Endothelial cell of umbilical vein (primary cell): Measurements from ENCODE around the gene HHATL. TPM values are rescaled to one million over a fixed set of nuclear protein-coding genes. Genes with fewer than 3 reads are reported as not detected.

Experiments
- BruUV-seq: library from RNA; stranded (reverse); fragments of 400-500 nt; replicated peaks from 2 replicates; lab custom pipeline; 2021; lab: Mats Ljungman, UMichigan
- CTCF ChIA-PET: fragments of 300-600, 350-600 bp; sonication (Branson Sonifier 250); formaldehyde crosslinking; loops from one replicate; lab custom pipeline; 2021; ENCODE audit warnings: antibody characterized with exemption, inconsistent platforms; lab: Charles Lee
- POLR2A ChIA-PET: fragments of 300-600, 350-600 bp; sonication (Branson Sonifier 250); formaldehyde crosslinking; loops from one replicate; lab custom pipeline; 2021; ENCODE audit warnings: antibody characterized with exemption, inconsistent platforms; lab: Charles Lee
- DNase-seq: peaks from one replicate; pipeline ENCODE4 v3.0.0-alpha.2; 2011; ENCODE audit warnings: low read depth, low spot score
- FAIRE-seq: peaks from 2 replicates; lab custom pipeline; 2011; peaks lifted over from hg19 to GRCh38; lab: Jason Lieb, UNC
- H2AFZ ChIP-seq: 2 replicates; pipeline ENCODE4 v1.6.0; 2012; ENCODE audit warnings: low read depth, low read length, control low read depth, inconsistent platforms
- H3K27ac ChIP-seq: 2 replicates; pipeline ENCODE4 v1.5.1; 2011; ENCODE audit warnings: low read depth, mild to moderate bottlenecking, control low read depth, low read length, moderate library complexity; ENCODE audit not compliant: insufficient read depth
- H3K27me3 ChIP-seq, 2 experiments: 2 replicates each; pipeline versions ENCODE4 v1.6.0 to v1.6.1; 2011; ENCODE audit warnings: low read length in 2 of 2, mixed read lengths in 1 of 2; ENCODE audit not compliant: control insufficient read depth in 2 of 2, insufficient read depth in 2 of 2
- H3K36me3 ChIP-seq, 2 experiments: 2 replicates in 1 of 2; 3 replicates in 1 of 2; pipeline ENCODE4 v1.5.1; 2011; ENCODE audit warnings: low read length in 2 of 2, mild to moderate bottlenecking in 1 of 2, moderate library complexity in 1 of 2; ENCODE audit not compliant: control insufficient read depth in 2 of 2, insufficient read depth in 2 of 2; ENCODE audit errors: extremely low read depth in 1 of 2
- H3K4me1 ChIP-seq: 3 replicates; pipeline ENCODE4 v1.5.1; 2011; ENCODE audit warnings: mild to moderate bottlenecking, low read length; ENCODE audit not compliant: control insufficient read depth, insufficient read depth; ENCODE audit errors: extremely low read depth
- H3K4me2 ChIP-seq: 2 replicates; pipeline ENCODE4 v1.6.1; 2011; ENCODE audit warnings: low read length, control low read depth, mixed read lengths; ENCODE audit not compliant: insufficient read depth
- H3K4me3 ChIP-seq, 3 experiments: fragments of 200-600 bp in 1 of 3; sonication (generic), shearing (Covaris generic) in 1 of 3; replicated peaks in 1 of 3; 2 replicates each; pipeline ENCODE4 v1.5.1; 2011 to 2016; ENCODE audit warnings: control low read depth in 3 of 3, low read length in 3 of 3, mild to moderate bottlenecking in 2 of 3, inconsistent platforms in 1 of 3, low read depth in 1 of 3, moderate library complexity in 1 of 3; ENCODE audit not compliant: insufficient read depth in 1 of 3
- H3K79me2 ChIP-seq: 2 replicates; pipeline ENCODE4 v1.6.0; 2012; ENCODE audit warnings: low read length, inconsistent platforms; ENCODE audit not compliant: control insufficient read depth, insufficient read depth
- H3K9ac ChIP-seq: replicated peaks from 2 replicates; pipeline ENCODE3; 2011; ENCODE audit warnings: low read length, control low read depth; ENCODE audit not compliant: insufficient read depth; ENCODE audit errors: extremely low read depth
- H3K9me1 ChIP-seq: replicated peaks from 3 replicates; pipeline ENCODE4 v1.6.0; 2011; ENCODE audit warnings: mild to moderate bottlenecking, low read length; ENCODE audit not compliant: control insufficient read depth, insufficient read depth; ENCODE audit errors: extremely low read depth
- H3K9me3 ChIP-seq: replicated peaks from 2 replicates; pipeline ENCODE4 v1.5.1; 2012; ENCODE audit warnings: low read length, inconsistent platforms; ENCODE audit not compliant: control insufficient read depth, insufficient read depth
- H4K20me1 ChIP-seq: replicated peaks from 2 replicates; pipeline ENCODE3; 2011; ENCODE audit warnings: mild to moderate bottlenecking, low read length; ENCODE audit not compliant: control insufficient read depth, insufficient read depth; ENCODE audit errors: extremely low read depth
- CTCF ChIP-seq, 2 donors: IDR thresholded peaks; 1 replicate in 1 of 2; 2 replicates in 1 of 2; pipeline ENCODE4 v1.5.1; 2011; ENCODE audit warnings: low read length in 2 of 2, mild to moderate bottlenecking in 2 of 2, moderate library complexity in 2 of 2, control low read depth in 1 of 2, inconsistent platforms in 1 of 2, low read depth in 1 of 2; ENCODE audit not compliant: insufficient read depth in 1 of 2; ENCODE audit errors: extremely low read depth in 1 of 2
- EZH2 ChIP-seq: IDR thresholded peaks from 2 replicates; pipeline ENCODE4 v1.6.1; 2012; ENCODE audit warnings: borderline replicate concordance, low read depth, mild to moderate bottlenecking, moderate library complexity, low read length, inconsistent platforms; ENCODE audit not compliant: severe bottlenecking
- FOS ChIP-seq: IDR thresholded peaks from 2 replicates; pipeline ENCODE4 v1.6.1; 2011; ENCODE audit warnings: mild to moderate bottlenecking, low read length, moderate library complexity, borderline replicate concordance; ENCODE audit not compliant: insufficient read depth
- GATA2 ChIP-seq: IDR thresholded peaks from 2 replicates; pipeline ENCODE4 v1.7.0; 2011; ENCODE audit warnings: low read depth, mild to moderate bottlenecking, moderate library complexity, mixed read lengths, low read length; ENCODE audit not compliant: insufficient read length, insufficient read depth
- JUN ChIP-seq: IDR thresholded peaks from 2 replicates; pipeline ENCODE4 v1.6.1; 2011; ENCODE audit warnings: borderline replicate concordance, low read depth; ENCODE audit not compliant: insufficient read length, insufficient read depth
- MYC ChIP-seq: IDR thresholded peaks from one replicate; pipeline ENCODE4 v1.6.1; 2011; ENCODE audit warnings: mild to moderate bottlenecking, low read depth, low read length
- POLR2A ChIP-seq: IDR thresholded peaks from 2 replicates; pipeline ENCODE4 v1.6.1; 2012; ENCODE audit warnings: low read depth, mild to moderate bottlenecking, control low read depth, low read length
- POLR2AphosphoS5 ChIP-seq: IDR thresholded peaks from 2 replicates; pipeline ENCODE4 v1.6.1; 2012; ENCODE audit warnings: low read depth, mild to moderate bottlenecking, control low read depth, low read length, moderate library complexity; ENCODE audit not compliant: insufficient read depth
- dilution Hi-C: fragments of 300-500 bp; cut with MboI; formaldehyde crosslinking; loops from one replicate; pipeline ENCODE4 v1.15.0; 2019; ENCODE audit warnings: low sequenced_read_pairs; ENCODE audit not compliant: extremely low pct_ligation_motif_present
- intact Hi-C: fragments of 100-400 bp; cut with micrococcal nuclease; formaldehyde crosslinking; loops from one replicate; pipeline ENCODE4 v1.10.0; 2022
- polyA plus RNA-seq, 4 experiments: library from polyadenylated mRNA; depleted of rRNA in 3 of 4; stranded (reverse) in 3 of 4; unstranded in 1 of 4; fragments of >200 nt; gene quantifications; 2 replicates each; pipeline versions ENCODE4 v1.2.1 to v1.2.3, GENCODE V29; 2011 to 2012; ENCODE audit warnings: missing spikeins in 1 of 4
- total RNA-seq: library from RNA; stranded (reverse); gene quantifications from 2 replicates; pipeline ENCODE4 v1.2.3, GENCODE V29; 2021
- TF ChIP-seq, protein P1 (sequence below): IDR thresholded peaks from 2 replicates; pipeline ENCODE4 v1.6.1; 2011; ENCODE audit not compliant: insufficient read depth, insufficient read length

Gene HHATL
- total and polyA plus RNA-seq, 2 donors (not counting 3 experiments of a cell fraction or from before 2014, with no cell fraction given) = not detected

GRCh38 chr3:42696356-42697288, 6.0 kb downstream of the HHATL start:
- H3K4me2 ChIP-seq = no peak overlapping the region
- H3K79me2 ChIP-seq = no peaks in the 10 kb centered on the region
- FAIRE-seq (no peak), DNase-seq (no peak)
- H4K20me1 ChIP-seq = no peaks in the 10 kb centered on the region
- H3K36me3 ChIP-seq = no peaks in the 10 kb centered on the region
- no peaks in the 10 kb centered on the region for H3K9me1 ChIP-seq
- intact Hi-C loops = no loop called here
- H3K4me1 ChIP-seq = no peaks in the 10 kb centered on the region
- BruUV-seq = no TSS peak
- H2AFZ ChIP-seq = no peak overlapping the region
- no peaks in the 10 kb centered on the region for H3K9me3 ChIP-seq
- no peak overlapping the region for H3K4me3 ChIP-seq
- no peak overlapping the region for H3K9ac ChIP-seq
- no peaks in the 10 kb centered on the region for H3K27me3 ChIP-seq
- dilution Hi-C loops = no loop called here
- ChIA-PET CTCF (interaction anchor here (1.2 kb wide), 1 partner anchor 9 kb away, joined by 4 read pairs; no protein-coding TSS in a partner anchor), POLR2A (no interaction called here)
- TF ChIP-seq CTCF (IDR thresholded peaks at IDR 0.05; ENCODE audit: extremely low read depth in 1 of 2, insufficient read depth in 1 of 2, low read depth in 1 of 2, low read length in 2 of 2) (no peak), EZH2 (no peak), JUN (no peak), GATA2 (no peak), POLR2A (no peak), MYC (no peak), FOS (no peak), POLR2AphosphoS5 (no peak)
- TF ChIP-seq, protein P1, sequence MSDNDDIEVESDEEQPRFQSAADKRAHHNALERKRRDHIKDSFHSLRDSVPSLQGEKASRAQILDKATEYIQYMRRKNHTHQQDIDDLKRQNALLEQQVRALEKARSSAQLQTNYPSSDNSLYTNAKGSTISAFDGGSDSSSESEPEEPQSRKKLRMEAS = no peak
- H3K27ac ChIP-seq = no peak overlapping the region
